Myocyte (in vitro differentiated cells): ENCODE results near the gene STAC3. TPM values are rescaled to one million over a fixed set of nuclear protein-coding genes. Genes with fewer than 3 reads are reported as not detected.

Experiments
- DNase-seq: peaks from one replicate; pipeline ENCODE4 v3.0.0-alpha.2; 2012; ENCODE audit warnings: low read depth
- microRNA counts: library from miRNA; unstranded; fragments of <30 nt; microRNA quantifications from one replicate; lab custom pipeline; 2016
- microRNA-seq: library from miRNA; unstranded; fragments of <30 nt; microRNA quantifications from one replicate; pipeline ENCODE4, GENCODE V29; 2016
- total RNA-seq: library from RNA; depleted of rRNA; stranded (reverse); fragments of >200 nt; gene quantifications from 2 replicates; pipeline ENCODE4 v1.2.3, GENCODE V29; 2014

The STAC3 gene
- total RNA-seq, 1 donor from 2014 or later = 728 TPM

GRCh38 chr12:57195611-57196371 is 55.2 kb downstream of the STAC3 start:
- DNase-seq = no peak

- DNase-seq = no peak
Measured at GRCh38 chr12:57195186-57195585, 55.8 kb downstream of the STAC3 start.

- no peak for DNase-seq
Measured at GRCh38 chr12:57194253-57194652, 56.7 kb downstream of the STAC3 start.

- DNase-seq = no peak
Measured at GRCh38 chr12:57193706-57194245, 57.2 kb downstream of the STAC3 start.

MicroRNAs encoded within 50 kb of the gene (microRNA counts, 767-probe panel; counts per million panel counts)
- not detected for microRNA hsa-miR-1228-3p (lab: Ali Mortazavi, UCI)

Small RNAs within 50 kb of the gene (microRNA-seq; reads per million reads assigned to microRNA genes)
- 12.3 reads per million, percentile 33 among the genes with 10 or more reads in this experiment for gene MIR1228

Other genes starting within 250 kb of the STAC3 start
- 3.9 and 4.0 TPM in 2 replicates for gene ZBTB39, start 244.6 kb downstream of the STAC3 start, total RNA-seq
- gene TAC3, start 234.7 kb downstream of the STAC3 start, total RNA-seq = not detected in 2 replicates
- not detected in 2 replicates for gene MYO1A, start 201.1 kb downstream of the STAC3 start, total RNA-seq
- 9.9 and 19.1 TPM in 2 replicates for gene NEMP1, start 172.4 kb downstream of the STAC3 start, total RNA-seq
- 50.6 and 76.7 TPM in 2 replicates for gene NAB2, start 162.1 kb downstream of the STAC3 start, total RNA-seq
- 51.1 and 59.4 TPM in 2 replicates for gene STAT6, start 139.8 kb downstream of the STAC3 start, total RNA-seq
- gene LRP1, start 122.7 kb downstream of the STAC3 start, total RNA-seq = 40.0 and 53.8 TPM in 2 replicates
- not detected in 2 replicates for gene LRP1-AS, start 103.6 kb downstream of the STAC3 start, total RNA-seq
- 2.4 and 4.3 TPM in 2 replicates for gene NXPH4, start 34.4 kb downstream of the STAC3 start, total RNA-seq
- 147 and 153 TPM in 2 replicates for gene SHMT2, start 21.5 kb downstream of the STAC3 start, total RNA-seq
- 20.3 and 24.6 TPM in 2 replicates for gene R3HDM2, start 179.9 kb upstream of the STAC3 start, total RNA-seq
- not detected in 2 replicates for gene INHBC, start 183.6 kb upstream of the STAC3 start, total RNA-seq
- gene INHBE, start 204.1 kb upstream of the STAC3 start, total RNA-seq = 12.2 and 15.7 TPM in 2 replicates
- gene GLI1, start 208.6 kb upstream of the STAC3 start, total RNA-seq = 0.56 and 0.78 TPM in 2 replicates
- gene ARHGAP9, start 228.7 kb upstream of the STAC3 start, total RNA-seq = 9.8 and 14.7 TPM in 2 replicates
- gene MARS1, start 236.9 kb upstream of the STAC3 start, total RNA-seq = 131 and 146 TPM in 2 replicates